ENCODE results near the gene RRP1. TPM values are rescaled to one million over a fixed set of nuclear protein-coding genes. Genes with fewer than 3 reads are reported as not detected.

RRP1 gene
- total and polyA plus RNA-seq, 2 of the 13 experiments (the other 11 are each of a cell fraction or from before 2014, with no cell fraction given) = 20.1 to 35.1 TPM

DNA sequence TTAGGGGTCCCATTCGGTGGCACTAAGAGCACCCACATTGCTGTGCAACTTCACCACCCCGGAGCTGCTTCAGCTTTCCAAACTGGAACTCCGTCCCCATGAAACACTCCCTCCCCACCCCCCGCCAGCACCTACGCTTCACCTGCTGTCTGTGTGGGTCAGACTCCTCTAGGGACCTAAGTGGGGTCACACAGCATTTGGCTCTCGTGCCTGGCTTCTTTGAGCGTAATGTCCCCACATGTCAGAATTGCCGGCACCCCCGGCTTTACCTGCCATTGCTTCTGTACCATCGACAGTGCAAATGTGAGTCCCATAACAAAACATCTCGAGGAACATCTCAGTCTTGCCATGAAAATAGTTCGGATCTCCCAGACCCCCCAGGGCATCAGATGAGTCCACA, 39.8 kb downstream of the RRP1 start:
- no TSS peak for BruUV-seq (replicated peaks)
- in situ Hi-C loops (cut with HindIII; ENCODE audit: extremely low pct_ligation_motif_present, low pct_unique_long_range_greater_than_20kb) (no loop called here), intact Hi-C loops (cut with micrococcal nuclease; ENCODE audit: unreplicated experiment) (no loop called here)
- peak overlapping the region; percentile 68; the same call in 1 of the 2 replicates for H3K4me2 ChIP-seq (ENCODE audit: low read depth, low read length)
- no peaks in the 10 kb centered on the region for H3K79me2 ChIP-seq (ENCODE audit: insufficient read depth, low read length)
- ChIA-PET POLR2A (interaction anchor here (0.6 kb wide), 1 partner anchor 12 kb away, joined by 4 read pairs; no protein-coding TSS in a partner anchor), CTCF (ENCODE audit: low intra/inter-chr PET ratio, low total read pairs) (no interaction called here)
- no peak overlapping the region for H3K27ac ChIP-seq (ENCODE audit: extremely low read length, insufficient read depth, low read length)
- no peak for DNase-seq (ENCODE audit: low spot score)
- ATAC-seq = no peak
- no peak overlapping the region for H2AFZ ChIP-seq (ENCODE audit: low read length)
- no peaks in the 10 kb centered on the region for H4K20me1 ChIP-seq (ENCODE audit: insufficient read depth, low read length)
- peaks cover 15 to 39% of the 10 kb centered on the region in 2 experiments for H3K27me3 ChIP-seq (ENCODE audit: control insufficient read depth in 1 of 2, insufficient read depth in 2 of 2, low read length in 2 of 2)
- peaks cover 46% of the 10 kb centered on the region for H3K4me1 ChIP-seq (ENCODE audit: insufficient read depth, low read length)
- no peak overlapping the region for H3K9ac ChIP-seq (ENCODE audit: insufficient read depth, low read depth, low read length)
- 51% methylated on average over 12 of the region's 12 CpGs for WGBS (ENCODE audit: low lambda C conversion rate)
- TF ChIP-seq POLR2AphosphoS5 (IDR thresholded peaks at IDR 0.05; ENCODE audit: low read depth, low read length) (no peak), ZNF510 (CRISPR knock-in tag; IDR thresholded peaks at IDR 0.05; ENCODE audit: low read depth) (no peak), FOXO1 (CRISPR knock-in tag; IDR thresholded peaks at IDR 0.05) (no peak), SRSF9 (IDR thresholded peaks at IDR 0.05; ENCODE audit: borderline replicate concordance, insufficient read depth, low read depth, low read length, poor library complexity, severe bottlenecking) (no peak)
- TF ChIP-seq, protein P1, sequence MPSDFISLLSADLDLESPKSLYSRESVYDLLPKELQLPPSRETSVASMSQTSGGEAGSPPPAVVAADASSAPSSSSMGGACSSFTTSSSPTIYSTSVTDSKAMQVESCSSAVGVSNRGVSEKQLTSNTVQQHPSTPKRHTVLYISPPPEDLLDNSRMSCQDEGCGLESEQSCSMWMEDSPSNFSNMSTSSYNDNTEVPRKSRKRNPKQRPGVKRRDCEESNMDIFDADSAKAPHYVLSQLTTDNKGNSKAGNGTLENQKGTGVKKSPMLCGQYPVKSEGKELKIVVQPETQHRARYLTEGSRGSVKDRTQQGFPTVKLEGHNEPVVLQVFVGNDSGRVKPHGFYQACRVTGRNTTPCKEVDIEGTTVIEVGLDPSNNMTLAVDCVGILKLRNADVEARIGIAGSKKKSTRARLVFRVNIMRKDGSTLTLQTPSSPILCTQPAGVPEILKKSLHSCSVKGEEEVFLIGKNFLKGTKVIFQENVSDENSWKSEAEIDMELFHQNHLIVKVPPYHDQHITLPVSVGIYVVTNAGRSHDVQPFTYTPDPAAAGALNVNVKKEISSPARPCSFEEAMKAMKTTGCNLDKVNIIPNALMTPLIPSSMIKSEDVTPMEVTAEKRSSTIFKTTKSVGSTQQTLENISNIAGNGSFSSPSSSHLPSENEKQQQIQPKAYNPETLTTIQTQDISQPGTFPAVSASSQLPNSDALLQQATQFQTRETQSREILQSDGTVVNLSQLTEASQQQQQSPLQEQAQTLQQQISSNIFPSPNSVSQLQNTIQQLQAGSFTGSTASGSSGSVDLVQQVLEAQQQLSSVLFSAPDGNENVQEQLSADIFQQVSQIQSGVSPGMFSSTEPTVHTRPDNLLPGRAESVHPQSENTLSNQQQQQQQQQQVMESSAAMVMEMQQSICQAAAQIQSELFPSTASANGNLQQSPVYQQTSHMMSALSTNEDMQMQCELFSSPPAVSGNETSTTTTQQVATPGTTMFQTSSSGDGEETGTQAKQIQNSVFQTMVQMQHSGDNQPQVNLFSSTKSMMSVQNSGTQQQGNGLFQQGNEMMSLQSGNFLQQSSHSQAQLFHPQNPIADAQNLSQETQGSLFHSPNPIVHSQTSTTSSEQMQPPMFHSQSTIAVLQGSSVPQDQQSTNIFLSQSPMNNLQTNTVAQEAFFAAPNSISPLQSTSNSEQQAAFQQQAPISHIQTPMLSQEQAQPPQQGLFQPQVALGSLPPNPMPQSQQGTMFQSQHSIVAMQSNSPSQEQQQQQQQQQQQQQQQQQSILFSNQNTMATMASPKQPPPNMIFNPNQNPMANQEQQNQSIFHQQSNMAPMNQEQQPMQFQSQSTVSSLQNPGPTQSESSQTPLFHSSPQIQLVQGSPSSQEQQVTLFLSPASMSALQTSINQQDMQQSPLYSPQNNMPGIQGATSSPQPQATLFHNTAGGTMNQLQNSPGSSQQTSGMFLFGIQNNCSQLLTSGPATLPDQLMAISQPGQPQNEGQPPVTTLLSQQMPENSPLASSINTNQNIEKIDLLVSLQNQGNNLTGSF (CRISPR knock-in tag; IDR thresholded peaks at IDR 0.05) = no peak
- peak overlapping the region in 1 of 3 experiments; percentile 36; a peak in 1 of 6 replicates for H3K4me3 ChIP-seq (replicated peaks in 1 of 3; ENCODE audit: insufficient read depth in 1 of 3, low read depth in 2 of 3, low read length in 3 of 3)
- no peak for FAIRE-seq
- no peaks in the 10 kb centered on the region for H3K36me3 ChIP-seq (replicated peaks in 1 of 2; ENCODE audit: control insufficient read depth in 1 of 2, insufficient read depth in 2 of 2, low read length in 2 of 2)
- H3K9me3 ChIP-seq (ENCODE audit: low read length) = no peaks in the 10 kb centered on the region
